Pancreas (tissue), 10 donors: Measurements from ENCODE around the gene MPEG1. TPM values are rescaled to one million over a fixed set of nuclear protein-coding genes. Genes with fewer than 3 reads are reported as not detected.

Experiments used
- ATAC-seq, 4 donors: fragments of 200-7000 bp; cut with Tn5 transposase; one replicate each; pipeline versions ENCODE4 v1.8.0 to v1.9.1; 2020; ENCODE audit warnings: mild to moderate bottlenecking in 4 of 4, moderate library complexity in 4 of 4
- DNase-seq, 6 donors: peaks; one replicate each; pipeline ENCODE4 v3.0.0-alpha.2; 2020
- FAIRE-seq: peaks from 2 replicates; lab custom pipeline; 2012; peaks lifted over from hg19 to GRCh38; lab: Jason Lieb, UNC
- H3K27ac ChIP-seq, 4 donors: fragments of 200-600 bp; sonication (generic); 1 replicate in 3 of 4; 2 replicates in 1 of 4; pipeline versions ENCODE4 v1.5.0 to v1.8.0; 2020
- H3K27me3 ChIP-seq, 4 donors: fragments of 200-600 bp; one replicate each; pipeline ENCODE4 v1.8.0; 2021
- H3K36me3 ChIP-seq, 3 donors: fragments of 200-600 bp; sonication (generic) in 1 of 3; one replicate each; pipeline versions ENCODE4 v1.5.0 to v1.8.0; 2020 to 2021
- H3K4me1 ChIP-seq, 3 donors: fragments of 200-600 bp; one replicate each; pipeline ENCODE4 v1.8.0; 2021
- H3K4me3 ChIP-seq, 4 donors: fragments of 200-600 bp; sonication (generic) in 2 of 4; one replicate each; pipeline versions ENCODE4 v1.5.0 to v1.8.0; 2020 to 2021
- H3K9me3 ChIP-seq, 4 donors: fragments of 200-600 bp; one replicate each; pipeline ENCODE4 v1.8.0; 2021
- CTCF ChIP-seq, 4 donors: fragments of 200-600 bp; sonication (generic) in 3 of 4; IDR thresholded peaks; one replicate each; pipeline versions ENCODE4 v1.5.0 to v1.8.0; 2021; ENCODE audit warnings: antibody characterized with exemption in 4 of 4
- WGBS, 2 donors: extraction: QIAGEN DNeasy Blood & Tissue Kit; methylation state at CpG; one replicate each; pipeline ENCODE4 v1.1.7; 2013; 5-methylcytosine and 5-hydroxymethylcytosine counted together
- intact Hi-C, 3 donors: fragments of 100-400 bp; cut with DNase I; formaldehyde crosslinking; loops; one replicate each; pipeline versions ENCODE4 v1.11.1 to v1.14.2; 2022
- polyA plus RNA-seq, 2 donors: library from polyadenylated mRNA; stranded (reverse); fragments of 200-250 nt; gene quantifications; one replicate each; pipeline ENCODE4 v1.2.3, GENCODE V29; 2013
- total RNA-seq, 6 donors: library from RNA; stranded (reverse); fragmentation: NEBNext Ultra II Directional in 4 of 6; extraction: Animal tissue kit (Norgen Biotek cat#: 25700) in 4 of 6; gene quantifications; one replicate each; pipeline versions ENCODE4 v1.2.1 to v1.2.4, GENCODE V29; 2021 to 2023
- donor health status: healthy with polysubstance abuse.
- donor health status: DM: no; HTN: no; CAD: no; lungs with moderate emphysema.
- donor health status: DM: no; HTN: no; CAD: no.
- donor health status: control.
- donor health status: control.
- donor health status: Bipolar disorder and iron deficiency.
- donor health status: DM: yes; HTN: yes; CAD: no.
- donor health status: DM: no; HTN: no; CAD: no.
- donor health status: DM: no; HTN: no; CAD: no.
- donor health status: DM: yes; HTN: yes; CAD: no.

Gene MPEG1
- total and polyA plus RNA-seq, 8 donors, result 0.51 to 7.1 (median 1.2) TPM

GRCh38 chr11:59200423-59200746 lies 12.3 kb downstream of the MPEG1 start:
- no peaks in the 10 kb centered on the region for H3K9me3 ChIP-seq
- 70 to 75% methylated on average over 4 of the region's 4 CpGs for WGBS, 2 donors
- no peak overlapping the region for H3K4me3 ChIP-seq
- H3K27me3 ChIP-seq, result no peaks in the 10 kb centered on the region
- intact Hi-C loops, result no loop called here
- no peak for TF ChIP-seq CTCF (IDR thresholded peaks at IDR 0.05)
- FAIRE-seq (no peak), ATAC-seq (no peak), DNase-seq (no peak)
- no peaks in the 10 kb centered on the region for H3K4me1 ChIP-seq
- H3K27ac ChIP-seq, result no peak overlapping the region
- peaks cover 0 to 17% (median 2%) of the 10 kb centered on the region in 3 donors for H3K36me3 ChIP-seq

GRCh38 chr11:59199546-59200422 lies 12.9 kb downstream of the MPEG1 start:
- Histone ChIP-seq H3K27me3 (no peaks in the 10 kb centered on the region), H3K4me3 (no peak overlapping the region), H3K9me3 (no peaks in the 10 kb centered on the region), H3K36me3 (peaks cover 0 to 11% (median 0%) of the 10 kb centered on the region in 3 donors), H3K27ac (no peak overlapping the region), H3K4me1 (no peaks in the 10 kb centered on the region)
- intact Hi-C loops, result no loop called here
- 75 to 78% methylated on average over 14 of the region's 14 CpGs for WGBS, 2 donors
- DNase-seq (no peak), FAIRE-seq (no peak), ATAC-seq (no peak)
- TF ChIP-seq CTCF (IDR thresholded peaks at IDR 0.05), result no peak

- ATAC-seq (no peak), FAIRE-seq (no peak), DNase-seq (no peak)
- 93 to 95% methylated on average over 2 of the region's 2 CpGs for WGBS, 2 donors
- Histone ChIP-seq H3K27ac (no peak overlapping the region), H3K4me1 (no peaks in the 10 kb centered on the region), H3K9me3 (no peaks in the 10 kb centered on the region), H3K4me3 (no peak overlapping the region), H3K27me3 (no peaks in the 10 kb centered on the region), H3K36me3 (peaks cover 0 to 13% (median 0%) of the 10 kb centered on the region in 3 donors)
- intact Hi-C loops, result no loop called here
- TF ChIP-seq CTCF (IDR thresholded peaks at IDR 0.05), result no peak
These were observed 14.0 kb downstream of the MPEG1 start for GRCh38 chr11:59198726-59199125.

- Histone ChIP-seq H3K4me1 (no peaks in the 10 kb centered on the region), H3K9me3 (no peaks in the 10 kb centered on the region), H3K27me3 (no peaks in the 10 kb centered on the region), H3K36me3 (peaks cover 0 to 13% (median 0%) of the 10 kb centered on the region in 3 donors), H3K4me3 (no peak overlapping the region), H3K27ac (no peak overlapping the region)
- intact Hi-C loops, result no loop called here
- DNase-seq (peak; percentile 37 to 83 (median 70)), ATAC-seq (peak; percentile 58 to 84 (median 74)), FAIRE-seq (no peak)
- no peak for TF ChIP-seq CTCF (IDR thresholded peaks at IDR 0.05)
- 26 to 34% methylated on average over 9 of the region's 9 CpGs for WGBS, 2 donors
These were observed 14.7 kb downstream of the MPEG1 start for GRCh38 chr11:59197991-59198390.

- TF ChIP-seq CTCF (IDR thresholded peaks at IDR 0.05), result no peak
- no peaks in the 10 kb centered on the region for H3K27me3 ChIP-seq
- intact Hi-C loops, result no loop called here
- FAIRE-seq, result no peak
- H3K36me3 ChIP-seq, result peaks cover 0 to 13% (median 0%) of the 10 kb centered on the region in 3 donors
- no peak overlapping the region for H3K27ac ChIP-seq
- H3K9me3 ChIP-seq, result no peaks in the 10 kb centered on the region
- no peaks in the 10 kb centered on the region for H3K4me1 ChIP-seq
- WGBS, 2 donors, result 73 to 80% methylated on average over 2 of the region's 2 CpGs
- no peak overlapping the region for H3K4me3 ChIP-seq
- DNase-seq, result no peak
- no peak for ATAC-seq
These were observed 15.9 kb downstream of the MPEG1 start for GRCh38 chr11:59196777-59197176.
